ENCODE measurements around the gene NOXRED1.

DNA sequence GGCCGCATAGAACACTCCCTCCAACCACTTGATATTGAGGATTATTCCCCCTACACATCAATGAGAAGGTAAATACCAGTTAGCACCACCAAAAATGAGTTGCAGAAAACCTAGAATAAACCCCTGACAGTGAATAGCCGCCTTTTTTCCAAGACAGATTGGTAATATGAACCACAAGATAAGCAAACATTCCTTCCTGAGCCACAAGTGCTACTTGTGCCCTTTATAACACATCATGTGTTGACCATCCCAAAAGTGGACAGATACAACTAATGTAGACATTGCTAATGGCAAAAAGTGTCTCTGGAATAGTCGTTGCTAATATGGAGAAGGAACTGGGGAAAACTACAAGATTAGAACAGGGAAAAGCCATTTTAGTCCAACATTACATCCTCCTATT, 17.2 kb downstream of the NOXRED1 start:
- TF ChIP-seq, protein P1, sequence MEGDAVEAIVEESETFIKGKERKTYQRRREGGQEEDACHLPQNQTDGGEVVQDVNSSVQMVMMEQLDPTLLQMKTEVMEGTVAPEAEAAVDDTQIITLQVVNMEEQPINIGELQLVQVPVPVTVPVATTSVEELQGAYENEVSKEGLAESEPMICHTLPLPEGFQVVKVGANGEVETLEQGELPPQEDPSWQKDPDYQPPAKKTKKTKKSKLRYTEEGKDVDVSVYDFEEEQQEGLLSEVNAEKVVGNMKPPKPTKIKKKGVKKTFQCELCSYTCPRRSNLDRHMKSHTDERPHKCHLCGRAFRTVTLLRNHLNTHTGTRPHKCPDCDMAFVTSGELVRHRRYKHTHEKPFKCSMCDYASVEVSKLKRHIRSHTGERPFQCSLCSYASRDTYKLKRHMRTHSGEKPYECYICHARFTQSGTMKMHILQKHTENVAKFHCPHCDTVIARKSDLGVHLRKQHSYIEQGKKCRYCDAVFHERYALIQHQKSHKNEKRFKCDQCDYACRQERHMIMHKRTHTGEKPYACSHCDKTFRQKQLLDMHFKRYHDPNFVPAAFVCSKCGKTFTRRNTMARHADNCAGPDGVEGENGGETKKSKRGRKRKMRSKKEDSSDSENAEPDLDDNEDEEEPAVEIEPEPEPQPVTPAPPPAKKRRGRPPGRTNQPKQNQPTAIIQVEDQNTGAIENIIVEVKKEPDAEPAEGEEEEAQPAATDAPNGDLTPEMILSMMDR (IDR thresholded peaks at IDR 0.05): no peak
- no peak for TF ChIP-seq POLR2A (IDR thresholded peaks at IDR 0.05)

Measured in vagina (tissue), 2 donors.